ENCODE results near the gene SPNS1.

The SPNS1 gene

DNA sequence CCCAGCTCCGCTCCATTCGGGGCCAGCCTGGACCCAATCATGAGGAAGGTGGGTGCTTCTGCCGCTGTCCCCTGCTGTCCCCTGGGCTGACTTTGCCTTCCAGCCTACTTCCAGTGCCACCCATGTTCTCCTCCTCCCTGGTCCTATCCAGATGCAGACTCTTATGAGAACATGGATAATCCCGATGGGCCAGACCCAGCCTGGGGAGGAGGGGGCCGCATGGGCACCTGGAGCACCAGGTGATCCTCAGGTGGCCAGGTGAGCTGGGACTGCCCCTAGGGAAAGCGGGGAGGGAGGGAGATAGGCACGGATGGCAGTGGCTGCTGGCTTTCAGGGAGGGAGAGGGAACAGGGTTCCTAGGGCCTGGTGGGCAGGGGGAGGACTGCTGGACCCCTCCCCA is 35.9 kb upstream of the SPNS1 start:
- TF ChIP-seq GATA3 (IDR thresholded peaks at IDR 0.05; ENCODE audit: low read depth, low read length), result no peak
- no peak for TF ChIP-seq GATA2 (IDR thresholded peaks at IDR 0.05; ENCODE audit: low read depth, low read length)

DNA sequence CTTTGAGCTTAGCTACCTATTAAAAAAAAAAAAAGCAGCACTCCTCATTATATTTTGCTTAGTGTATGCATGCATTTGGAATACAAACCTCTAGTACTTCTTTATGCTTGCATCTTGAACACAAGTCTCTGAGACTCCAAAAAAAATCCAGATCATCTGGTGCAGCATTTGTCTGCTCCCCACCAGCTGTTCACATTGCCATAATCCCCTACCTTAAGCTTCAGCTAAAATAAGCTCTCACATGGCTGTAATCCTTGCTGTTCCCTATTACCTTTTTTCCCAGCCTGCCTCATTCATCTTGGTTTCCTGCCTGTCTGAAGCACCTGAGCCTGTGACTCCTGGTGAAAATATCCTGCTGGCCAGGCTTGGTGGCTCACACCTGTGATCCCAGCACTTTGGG is 31.3 kb upstream of the SPNS1 start:
- no peak for TF ChIP-seq GATA3 (IDR thresholded peaks at IDR 0.05; ENCODE audit: low read depth, low read length)
- no peak for TF ChIP-seq GATA2 (IDR thresholded peaks at IDR 0.05; ENCODE audit: low read depth, low read length)

DNA sequence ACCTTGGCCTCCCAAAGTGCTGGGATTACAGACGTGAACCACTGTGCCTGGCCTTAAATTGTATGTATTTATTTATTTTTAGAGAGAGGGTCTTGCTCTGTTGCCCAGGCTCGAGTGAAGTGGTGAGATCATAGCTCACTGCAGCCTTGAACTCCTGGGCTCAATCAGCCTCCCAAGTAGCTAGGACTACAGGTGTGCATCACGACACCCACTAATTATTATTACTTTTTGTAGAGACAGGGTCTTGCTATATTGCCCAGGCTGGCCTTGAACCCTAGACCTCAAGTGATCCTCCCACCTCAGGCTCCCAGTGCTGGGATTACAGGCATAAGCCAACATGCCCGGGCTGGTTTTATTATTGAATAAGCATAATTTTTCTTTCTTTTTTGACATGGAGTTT is 27.9 kb upstream of the SPNS1 start:
- TF ChIP-seq GATA3 (IDR thresholded peaks at IDR 0.05; ENCODE audit: low read depth, low read length) (no peak), GATA2 (IDR thresholded peaks at IDR 0.05; ENCODE audit: low read depth, low read length) (no peak)

DNA sequence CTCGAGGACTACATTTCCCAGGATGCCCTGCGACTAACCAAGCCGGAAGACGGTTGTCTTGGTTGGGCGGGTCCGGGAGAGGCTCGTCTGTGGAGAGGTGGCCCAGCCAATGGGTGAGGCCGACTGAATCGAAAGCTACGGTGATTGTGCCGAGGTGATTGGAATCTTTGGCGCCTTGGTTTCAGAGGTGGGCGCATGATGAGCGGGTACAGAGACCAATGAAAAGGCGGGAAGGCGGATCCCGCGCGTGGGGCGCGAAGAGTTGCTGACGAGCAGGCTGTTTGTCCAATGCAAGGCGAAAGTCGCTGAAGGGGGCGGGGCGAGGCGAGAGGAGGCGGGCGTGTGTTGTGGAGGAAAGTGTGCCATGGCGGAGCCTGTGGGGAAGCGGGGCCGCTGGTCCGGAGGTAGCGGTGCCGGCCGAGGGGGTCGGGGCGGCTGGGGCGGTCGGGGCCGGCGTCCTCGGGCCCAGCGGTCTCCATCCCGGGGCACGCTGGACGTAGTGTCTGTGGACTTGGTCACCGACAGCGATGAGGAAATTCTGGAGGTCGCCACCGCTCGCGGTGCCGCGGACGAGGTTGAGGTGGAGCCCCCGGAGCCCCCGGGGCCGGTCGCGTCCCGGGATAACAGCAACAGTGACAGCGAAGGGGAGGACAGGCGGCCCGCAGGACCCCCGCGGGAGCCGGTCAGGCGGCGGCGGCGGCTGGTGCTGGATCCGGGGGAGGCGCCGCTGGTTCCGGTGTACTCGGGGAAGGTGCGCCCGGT is 23.7 kb upstream of the SPNS1 start, which contains the start of gene NFATC2IP:
Gene NFATC2IP (plus strand): TSS at position 290 of the 762 bp plus-strand sequence. CDS start 75 bp downstream, at position 365.
- TF ChIP-seq GATA3 (IDR thresholded peaks at IDR 0.05; ENCODE audit: low read depth, low read length), result no peak
- peak; percentile 92 for TF ChIP-seq GATA2 (IDR thresholded peaks at IDR 0.05; ENCODE audit: low read depth, low read length)

DNA sequence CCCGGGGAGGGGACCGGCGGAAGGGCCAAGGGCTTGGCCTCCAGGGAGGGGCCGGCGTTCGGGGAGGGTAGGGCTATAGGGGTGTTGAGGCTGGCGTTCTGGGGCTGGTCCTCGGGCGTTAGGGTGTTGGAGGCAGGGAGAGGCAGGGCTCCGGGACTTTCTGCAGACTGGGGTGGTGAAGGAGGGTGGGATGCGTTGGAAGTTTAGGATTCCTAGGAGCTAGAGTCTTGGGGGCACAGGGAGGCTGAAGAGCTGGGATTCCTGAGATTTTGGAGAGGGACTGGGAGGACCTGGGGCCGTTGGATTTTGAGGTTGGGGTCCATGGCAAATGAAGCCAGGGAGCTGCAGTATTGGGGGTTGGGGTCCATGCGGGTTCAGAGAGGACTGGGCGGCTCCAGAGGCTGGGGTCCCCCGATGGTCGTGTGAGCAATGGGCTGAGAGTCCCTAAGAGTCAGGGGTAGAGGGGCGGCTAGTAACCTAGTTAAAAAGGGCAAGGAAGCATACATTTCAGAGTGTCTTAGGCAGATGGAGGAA is 23.1 kb upstream of the SPNS1 start:
- TF ChIP-seq GATA2 (IDR thresholded peaks at IDR 0.05; ENCODE audit: low read depth, low read length) (no peak), GATA3 (IDR thresholded peaks at IDR 0.05; ENCODE audit: low read depth, low read length) (no peak)

DNA sequence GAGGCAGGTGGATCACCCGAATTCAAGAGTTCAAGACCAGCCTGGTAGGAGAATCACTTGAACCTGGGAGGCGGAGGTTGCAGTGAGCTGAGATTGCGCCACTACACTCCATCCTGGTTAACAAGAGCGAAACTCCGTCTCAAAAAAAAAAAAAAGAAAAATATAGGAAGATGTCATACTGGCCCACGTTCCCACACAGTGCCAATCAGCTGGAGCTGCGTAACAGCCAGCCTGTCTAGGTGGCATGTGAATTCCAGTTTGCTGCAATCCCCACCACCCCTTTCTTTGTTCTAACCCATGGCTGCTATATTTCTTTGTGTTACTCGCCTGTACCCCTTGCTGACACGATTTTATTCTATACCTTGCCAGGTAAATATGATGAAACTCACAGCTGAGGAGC is 16.4 kb upstream of the SPNS1 start:
- TF ChIP-seq GATA2 (IDR thresholded peaks at IDR 0.05; ENCODE audit: low read depth, low read length) (no peak), GATA3 (IDR thresholded peaks at IDR 0.05; ENCODE audit: low read depth, low read length) (no peak)

DNA sequence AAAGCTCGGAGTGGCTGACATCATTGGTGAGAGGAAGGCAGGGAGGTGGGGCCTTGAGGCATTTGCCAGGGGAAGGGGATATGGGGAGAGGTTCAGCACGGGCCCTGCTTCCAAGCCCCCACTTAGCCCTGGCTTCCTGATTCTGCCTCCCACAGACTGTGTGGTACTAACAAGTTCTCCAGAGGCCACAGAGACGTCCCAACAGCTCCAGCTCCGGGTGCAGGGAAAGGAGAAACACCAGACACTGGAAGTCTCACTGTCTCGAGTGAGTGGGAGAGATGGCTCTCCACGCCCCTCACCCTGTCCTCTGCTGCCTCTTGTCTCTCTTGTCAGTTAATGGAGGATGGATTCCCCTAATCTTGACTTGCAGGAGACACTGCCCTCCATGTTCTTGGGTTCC is 15.7 kb upstream of the SPNS1 start:
- TF ChIP-seq GATA3 (IDR thresholded peaks at IDR 0.05; ENCODE audit: low read depth, low read length) (no peak), GATA2 (IDR thresholded peaks at IDR 0.05; ENCODE audit: low read depth, low read length) (no peak)

DNA sequence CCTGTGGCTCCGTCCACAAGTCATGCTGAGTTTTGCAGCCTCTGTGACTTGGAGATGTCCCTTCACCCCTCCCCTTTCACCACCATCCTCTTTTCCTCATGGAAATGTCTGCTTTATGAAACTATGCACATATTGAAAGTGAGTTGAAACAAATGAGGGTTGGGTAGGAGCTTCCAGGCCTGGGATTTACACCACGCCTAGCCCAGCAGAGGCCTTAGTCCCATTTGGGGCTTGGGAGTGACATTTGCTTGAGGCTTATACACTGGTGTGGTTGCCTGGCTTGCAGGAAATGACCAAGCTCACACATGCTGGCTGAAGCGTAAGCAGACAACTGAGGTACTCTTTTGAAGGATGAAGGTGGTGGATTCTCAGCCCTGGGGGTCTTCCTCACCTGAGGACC is 10.5 kb upstream of the SPNS1 start:
- TF ChIP-seq GATA2 (IDR thresholded peaks at IDR 0.05; ENCODE audit: low read depth, low read length) (no peak), GATA3 (IDR thresholded peaks at IDR 0.05; ENCODE audit: low read depth, low read length) (no peak)

DNA sequence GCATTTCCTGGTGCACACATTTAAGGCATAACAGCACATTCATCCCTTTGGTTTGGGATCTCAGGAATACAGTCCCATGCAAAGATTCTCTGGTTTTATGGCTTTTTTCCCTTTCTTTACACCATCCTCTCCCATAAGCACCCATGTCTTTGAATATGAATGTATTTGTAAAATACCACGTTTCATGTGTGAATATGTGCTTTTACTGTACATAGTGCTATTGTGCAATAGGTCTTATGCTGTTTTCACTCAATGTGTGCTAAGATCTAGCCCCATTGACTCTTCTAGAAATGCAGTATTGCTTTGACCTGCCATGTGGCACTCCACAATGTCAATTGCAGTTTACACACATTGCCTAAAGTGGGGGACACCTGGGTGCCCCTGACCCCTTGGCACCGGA is 10.1 kb upstream of the SPNS1 start:
- TF ChIP-seq GATA2 (IDR thresholded peaks at IDR 0.05; ENCODE audit: low read depth, low read length), result no peak

DNA sequence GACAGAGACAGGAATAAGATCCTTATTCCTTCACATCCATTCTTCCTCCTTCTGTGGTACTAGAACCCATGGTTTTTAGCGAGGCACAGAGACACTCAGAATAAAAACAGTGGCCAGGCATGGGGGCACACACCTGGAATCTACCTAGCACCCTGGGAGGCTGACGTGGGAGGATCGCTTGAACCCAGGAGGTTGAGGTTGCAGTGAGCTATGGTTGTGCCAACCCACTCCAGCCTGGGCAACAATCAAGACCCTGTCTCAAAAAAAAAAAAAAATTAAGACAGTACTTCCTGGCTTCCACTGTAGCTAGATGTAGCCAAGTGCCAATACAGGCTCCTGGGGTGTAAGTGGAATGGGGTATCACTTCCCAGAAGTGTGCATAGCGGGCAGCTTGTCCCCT is 7.4 kb upstream of the SPNS1 start:
- TF ChIP-seq GATA2 (IDR thresholded peaks at IDR 0.05; ENCODE audit: low read depth, low read length) (no peak), GATA3 (IDR thresholded peaks at IDR 0.05; ENCODE audit: low read depth, low read length) (no peak)

DNA sequence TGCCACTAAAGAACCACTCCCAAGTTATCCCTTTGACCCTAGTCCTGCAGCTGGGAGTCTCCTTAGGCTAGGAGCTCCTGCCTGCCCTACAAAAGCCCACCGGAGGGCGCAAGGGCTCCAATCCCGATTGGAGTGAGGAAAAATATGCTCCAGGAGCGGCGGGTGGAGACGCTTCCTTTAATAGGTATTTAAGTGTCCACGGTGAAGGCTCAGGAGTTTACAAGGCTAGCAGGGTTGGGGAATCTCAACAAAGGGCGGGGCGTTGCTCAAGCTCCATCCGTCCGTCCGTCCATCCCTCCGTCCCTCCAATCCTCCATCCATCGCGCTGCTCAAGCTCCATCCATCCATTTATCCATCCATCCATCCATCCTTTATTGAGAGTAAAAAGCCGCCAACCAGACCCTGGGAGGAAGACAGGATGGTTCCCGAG is 556 bp upstream of the SPNS1 start:
- TF ChIP-seq GATA2 (IDR thresholded peaks at IDR 0.05; ENCODE audit: low read depth, low read length) (no peak), GATA3 (IDR thresholded peaks at IDR 0.05; ENCODE audit: low read depth, low read length) (no peak)

DNA sequence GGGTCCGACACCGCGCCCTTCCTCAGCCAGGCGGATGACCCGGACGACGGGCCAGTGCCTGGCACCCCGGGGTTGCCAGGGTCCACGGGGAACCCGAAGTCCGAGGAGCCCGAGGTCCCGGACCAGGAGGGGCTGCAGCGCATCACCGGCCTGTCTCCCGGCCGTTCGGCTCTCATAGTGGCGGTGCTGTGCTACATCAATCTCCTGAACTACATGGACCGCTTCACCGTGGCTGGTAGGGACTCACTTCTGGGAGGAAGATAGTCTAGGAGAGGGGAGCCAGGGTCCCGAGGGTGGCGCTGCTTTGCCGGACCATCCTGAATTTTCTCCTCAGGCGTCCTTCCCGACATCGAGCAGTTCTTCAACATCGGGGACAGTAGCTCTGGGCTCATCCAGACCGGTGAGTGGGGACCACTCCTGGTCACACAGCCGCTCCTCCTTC is 601 bp downstream of the SPNS1 start:
- TF ChIP-seq GATA2 (IDR thresholded peaks at IDR 0.05; ENCODE audit: low read depth, low read length) (no peak), GATA3 (IDR thresholded peaks at IDR 0.05; ENCODE audit: low read depth, low read length) (no peak)

DNA sequence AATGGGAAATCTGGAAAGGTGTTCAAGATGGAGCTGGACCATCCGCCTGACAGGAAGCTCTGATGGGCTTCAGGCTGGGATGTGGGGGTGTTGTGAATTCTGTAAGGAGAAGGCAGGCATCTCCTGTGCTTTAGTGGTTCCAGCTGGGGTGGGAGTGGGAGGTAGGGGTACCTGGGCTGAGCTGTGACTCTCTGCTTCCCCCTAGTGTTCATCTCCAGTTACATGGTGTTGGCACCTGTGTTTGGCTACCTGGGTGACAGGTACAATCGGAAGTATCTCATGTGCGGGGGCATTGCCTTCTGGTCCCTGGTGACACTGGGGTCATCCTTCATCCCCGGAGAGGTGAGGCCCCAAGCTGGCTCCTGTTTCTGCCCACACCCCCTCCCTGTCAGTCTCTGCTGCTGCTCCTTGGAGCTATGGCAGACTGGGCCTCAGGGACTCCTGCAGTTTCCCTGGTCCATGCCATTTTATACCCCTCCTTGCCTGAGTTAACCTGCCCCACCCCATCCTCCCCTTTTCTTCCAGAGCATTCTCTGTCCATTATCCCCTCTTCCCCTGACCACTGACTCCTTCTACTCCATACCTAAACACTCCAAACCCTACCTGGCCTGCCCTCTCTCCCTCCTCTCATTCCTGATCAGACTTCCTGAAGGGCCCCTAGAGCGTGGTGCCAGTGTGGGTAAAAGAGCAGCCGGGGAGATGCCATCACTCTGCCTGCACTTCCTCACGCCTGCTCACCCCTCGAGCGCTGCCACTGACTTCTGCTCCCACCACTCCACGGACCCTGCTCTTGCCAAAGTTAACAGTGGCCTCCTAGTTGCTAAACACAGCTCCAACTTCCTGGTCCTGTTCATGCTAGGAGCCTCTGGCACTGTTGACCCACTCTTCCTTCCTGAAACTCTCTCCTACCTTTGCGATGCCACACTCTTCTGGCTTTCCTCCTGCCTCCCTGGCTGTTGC is 3.4 kb downstream of the SPNS1 start:
- TF ChIP-seq GATA3 (IDR thresholded peaks at IDR 0.05; ENCODE audit: low read depth, low read length) (no peak), GATA2 (IDR thresholded peaks at IDR 0.05; ENCODE audit: low read depth, low read length) (no peak)

DNA sequence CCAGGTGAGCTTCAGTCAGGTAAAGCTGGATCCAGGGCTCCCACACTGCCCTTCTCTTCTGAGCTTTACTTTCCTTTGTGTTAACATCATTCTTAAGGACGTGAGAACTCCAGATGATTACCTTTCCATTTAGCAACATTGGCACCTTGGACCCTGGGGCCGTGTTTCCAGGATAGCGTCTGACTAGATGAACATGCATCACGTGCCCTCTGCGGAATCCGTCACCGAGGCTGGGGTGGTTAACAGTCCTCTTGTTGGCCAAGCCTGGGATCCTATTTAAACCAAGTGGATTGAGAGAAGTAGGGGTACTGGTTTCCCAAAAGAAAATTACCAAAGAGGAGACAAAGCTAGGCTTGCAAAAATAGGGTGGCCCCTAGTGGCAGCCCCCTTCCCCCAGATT is 6.4 kb downstream of the SPNS1 start:
- TF ChIP-seq GATA2 (IDR thresholded peaks at IDR 0.05; ENCODE audit: low read depth, low read length), result no peak
- TF ChIP-seq GATA3 (IDR thresholded peaks at IDR 0.05; ENCODE audit: low read depth, low read length), result no peak
